Occipital lobe (tissue), 2 donors: ENCODE measurements around the gene DOCK2. TPM values are rescaled to one million over a fixed set of nuclear protein-coding genes. Genes with fewer than 3 reads are reported as not detected.

Experiments
- DNase-seq: peaks from one replicate; lab custom pipeline; 2025; lab: John Stamatoyannopoulos, UW
- total RNA-seq: library from RNA; depleted of rRNA; stranded (reverse); fragments of >200 nt; gene quantifications from one replicate; pipeline ENCODE4 v1.2.3, GENCODE V29; 2014

The DOCK2 gene
- total RNA-seq, 1 donor from 2014 or later, result 6.4 TPM

DNA sequence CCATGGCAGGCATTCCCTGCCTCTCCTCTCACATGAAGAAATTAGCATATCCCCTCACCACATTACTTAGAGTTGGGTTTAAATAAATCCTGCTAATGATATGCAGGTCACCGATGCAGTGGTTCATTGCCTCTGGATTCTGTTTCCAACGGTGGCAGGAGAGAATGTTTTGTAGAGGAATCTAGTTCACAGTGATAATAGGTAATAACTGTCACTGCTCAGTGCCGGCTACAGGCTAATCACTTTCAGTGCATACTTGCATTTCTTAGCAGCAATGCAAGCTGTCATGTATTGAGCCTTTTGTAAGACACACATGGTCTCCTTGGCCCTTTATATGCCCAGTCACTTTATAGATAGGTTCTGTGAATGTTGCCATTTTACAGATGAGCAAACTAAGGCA is 402.8 kb downstream of the DOCK2 start:
- no peak for DNase-seq

DNA sequence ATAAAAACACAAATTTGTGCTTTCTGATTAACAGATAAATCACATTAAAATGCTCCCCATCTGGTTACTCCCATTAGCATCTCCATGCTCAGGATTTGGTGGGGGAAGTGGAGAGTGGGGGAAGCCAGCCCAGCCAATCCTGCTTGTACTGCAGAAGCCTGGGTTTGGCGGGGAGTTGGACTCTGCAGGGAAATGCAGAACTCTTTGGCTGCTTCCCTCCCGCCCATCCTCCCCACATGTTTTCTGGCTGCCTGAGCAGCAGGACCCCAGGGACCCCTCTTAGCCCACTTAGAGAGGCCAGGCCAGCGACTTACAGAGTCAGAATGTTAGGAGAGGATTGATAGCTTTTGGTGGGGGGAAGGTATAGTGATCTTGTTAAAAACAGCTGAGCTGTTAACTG is 409.2 kb downstream of the DOCK2 start:
- DNase-seq, result no peak

DNA sequence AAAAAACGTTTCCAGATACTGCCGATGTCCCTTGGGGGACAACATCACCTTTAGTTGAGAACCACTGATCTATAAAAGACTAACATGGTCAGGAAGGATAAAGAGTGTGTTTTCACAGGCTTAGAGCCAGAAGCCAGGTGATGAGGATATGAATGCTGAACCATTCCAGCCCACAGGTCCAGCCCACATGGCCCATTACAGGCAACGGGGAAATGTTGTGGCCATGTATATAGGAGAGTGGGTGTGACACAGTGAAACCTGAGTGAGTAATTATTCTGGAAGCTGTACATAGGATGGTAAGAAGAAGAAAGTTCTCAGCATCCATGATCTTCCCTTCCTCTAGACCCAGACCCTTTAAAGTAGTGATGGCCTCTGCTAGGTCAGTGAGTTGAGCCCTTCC is 412.6 kb downstream of the DOCK2 start:
- no peak for DNase-seq

DNA sequence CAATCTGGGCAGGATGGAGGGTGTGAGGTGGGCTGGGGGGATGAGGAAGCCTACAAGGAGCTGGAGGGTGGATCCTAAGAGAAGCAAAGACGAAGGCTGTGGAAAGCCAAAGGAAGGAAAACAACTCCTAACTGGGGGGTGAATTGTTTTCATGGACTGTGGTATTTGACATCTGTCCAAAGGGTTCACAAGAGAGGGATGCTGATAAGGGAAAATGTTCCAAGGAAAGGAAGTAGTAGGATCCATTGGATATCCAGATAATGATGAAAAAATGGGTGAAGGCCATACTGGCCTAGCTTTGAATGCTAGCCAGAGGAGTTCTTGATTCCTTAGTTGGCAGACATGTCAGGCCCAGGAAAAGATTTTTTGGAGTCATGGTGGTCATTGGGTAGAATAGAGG is 416.8 kb downstream of the DOCK2 start:
- no peak for DNase-seq

DNA sequence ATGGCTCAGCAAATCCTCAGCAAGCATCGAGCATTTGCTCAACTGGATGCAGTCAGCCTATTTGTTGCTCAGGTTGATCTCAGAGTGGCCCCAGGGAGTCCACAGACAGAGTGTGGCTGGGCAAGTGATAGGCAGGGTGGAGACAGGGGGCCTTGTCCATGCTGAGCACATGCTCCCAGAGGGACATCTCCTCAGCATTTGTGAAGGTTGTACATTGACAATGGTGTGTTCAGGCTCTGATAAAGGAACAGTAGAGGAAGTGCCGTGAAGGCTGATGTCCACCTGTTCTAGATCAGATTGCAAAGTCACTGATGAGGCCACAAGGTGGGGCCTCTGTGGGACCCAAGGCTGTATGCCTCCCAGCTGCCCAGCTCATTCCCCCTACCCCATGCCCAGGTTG is 418.5 kb downstream of the DOCK2 start:
- no peak for DNase-seq

DNA sequence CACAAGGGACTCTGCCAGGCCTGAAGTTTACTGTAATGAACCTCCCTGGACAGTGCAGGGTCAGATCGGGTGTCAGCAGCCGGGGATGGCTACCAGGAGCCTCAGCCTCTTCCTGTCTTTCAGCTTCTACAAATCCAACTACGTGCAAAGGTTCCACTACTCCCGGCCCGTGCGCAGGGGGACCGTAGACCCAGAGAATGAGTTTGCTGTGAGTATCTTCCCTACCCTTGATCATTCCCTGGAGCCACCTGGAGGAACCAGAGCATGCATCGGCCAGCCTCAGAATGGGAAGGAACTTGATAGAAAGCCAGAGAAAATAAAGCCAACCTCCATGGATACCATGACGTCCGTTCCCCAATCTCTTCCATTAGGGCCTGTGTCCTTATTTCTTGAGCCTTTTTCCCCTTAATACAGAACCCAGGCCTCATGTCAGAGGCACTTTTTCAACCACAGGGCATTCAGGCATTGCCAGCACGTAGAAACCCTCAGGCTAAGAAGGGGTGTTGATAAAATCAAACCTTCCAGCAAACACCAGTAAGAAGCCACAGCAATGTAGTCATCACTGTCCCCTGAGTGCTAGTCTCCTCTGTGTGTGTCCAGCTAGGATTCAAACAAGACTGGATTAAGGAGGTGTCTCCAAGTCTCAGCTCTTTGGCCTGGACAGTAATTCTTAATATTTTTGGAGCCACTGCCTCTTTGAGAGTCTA is 419.6 kb downstream of the DOCK2 start:
- DNase-seq, result no peak

DNA sequence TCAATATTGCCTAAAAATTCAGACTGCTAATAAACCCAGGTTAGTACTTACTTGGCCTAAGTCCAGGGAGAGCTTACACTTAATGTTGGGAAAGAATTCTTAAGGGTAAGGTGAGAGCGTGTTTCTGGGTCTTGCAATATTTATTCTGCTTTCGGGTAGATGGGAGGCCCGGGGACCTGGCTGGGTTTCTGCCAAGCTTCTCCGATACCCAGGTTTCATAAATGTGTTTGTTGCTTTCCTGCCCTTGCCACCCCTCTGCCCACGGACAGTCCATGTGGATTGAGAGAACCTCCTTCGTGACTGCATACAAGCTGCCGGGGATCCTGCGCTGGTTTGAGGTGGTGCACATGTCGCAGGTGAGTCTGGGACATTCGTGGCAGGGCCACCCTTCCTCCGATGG is 420.2 kb downstream of the DOCK2 start:
- no peak for DNase-seq

DNA sequence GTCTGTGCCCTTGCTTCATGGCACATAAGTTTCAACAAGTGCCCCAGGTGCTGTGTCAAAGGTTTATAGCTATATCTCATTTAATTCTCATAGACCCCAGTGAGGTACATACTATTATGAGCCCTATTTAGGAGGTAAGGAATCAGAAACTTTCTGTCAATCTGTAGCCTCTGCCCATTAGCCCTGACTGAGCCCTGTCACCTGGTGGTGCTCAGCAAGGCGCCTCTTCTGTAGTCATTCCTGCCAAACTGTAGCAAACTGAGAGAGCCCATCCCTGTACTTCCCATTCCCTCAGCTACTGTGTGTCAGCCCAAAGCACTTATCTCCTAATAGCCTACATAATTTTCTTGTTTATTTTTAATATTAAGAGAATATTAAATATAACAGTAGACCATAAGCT is 422.1 kb downstream of the DOCK2 start:
- DNase-seq, result no peak

DNA sequence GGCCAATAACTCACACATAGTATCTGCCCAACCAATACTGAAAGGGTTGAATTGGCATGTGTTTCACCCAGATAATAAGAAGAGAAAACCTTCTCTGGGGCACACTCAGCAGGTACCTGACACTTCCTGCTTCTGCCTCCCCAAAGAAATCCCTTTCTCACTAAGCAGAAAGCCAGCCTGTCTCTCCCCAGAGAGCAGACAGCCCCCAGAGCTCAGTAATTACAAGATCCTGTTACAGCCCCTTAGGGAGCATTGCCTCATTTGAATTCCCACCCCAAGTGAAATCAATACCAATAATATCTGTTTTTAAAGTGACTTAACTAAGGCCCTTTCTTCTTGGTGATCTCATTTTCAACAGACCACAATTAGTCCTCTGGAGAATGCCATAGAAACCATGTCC is 430.1 kb downstream of the DOCK2 start:
- DNase-seq, result no peak

DNA sequence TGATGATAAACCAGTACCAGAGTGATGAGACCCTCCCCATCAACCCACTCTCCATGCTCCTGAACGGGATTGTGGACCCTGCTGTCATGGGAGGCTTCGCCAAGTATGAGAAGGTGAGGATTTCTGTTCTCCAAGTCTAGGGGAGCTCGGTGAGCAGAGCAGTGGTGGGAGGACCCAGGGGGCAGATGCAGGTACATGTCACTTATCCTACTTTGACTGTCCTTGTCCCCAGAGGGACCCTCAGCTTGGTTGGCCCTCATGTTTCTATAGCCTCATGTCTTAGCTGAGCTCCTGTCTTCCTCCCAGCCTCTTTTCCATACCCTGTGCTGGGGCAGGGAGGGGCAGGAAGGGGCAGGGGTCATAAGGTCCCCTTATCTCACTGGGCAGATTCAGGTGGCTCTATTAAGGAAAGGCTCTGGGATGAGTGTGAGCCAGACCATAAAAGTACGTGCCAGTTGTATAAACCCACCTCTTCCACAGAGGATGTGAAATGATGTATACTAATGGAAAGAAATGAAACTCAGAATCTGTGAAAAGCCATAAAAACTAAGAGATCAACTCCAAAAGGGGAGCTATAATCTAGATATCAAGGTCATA is 430.6 kb downstream of the DOCK2 start:
- no peak for DNase-seq

DNA sequence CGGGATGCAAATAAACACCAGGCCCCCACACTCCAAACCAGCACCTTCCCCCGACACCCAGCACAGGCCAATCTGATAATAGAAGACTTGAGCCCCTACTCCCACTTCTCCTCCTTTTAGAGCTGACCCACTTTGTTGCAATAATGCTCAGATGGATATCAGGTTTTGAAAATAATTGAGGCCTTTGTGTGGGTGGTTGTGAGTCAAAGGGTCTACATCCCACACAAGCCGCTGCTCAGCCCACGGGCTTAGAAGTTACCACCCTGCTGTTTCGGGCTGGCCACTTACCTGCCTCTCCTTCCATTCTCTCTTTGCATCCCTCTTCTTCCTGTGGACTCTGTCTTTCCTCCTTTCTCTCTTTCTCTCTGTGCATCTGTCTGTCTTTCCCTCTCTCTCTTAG is 432.4 kb downstream of the DOCK2 start:
- no peak for DNase-seq

DNA sequence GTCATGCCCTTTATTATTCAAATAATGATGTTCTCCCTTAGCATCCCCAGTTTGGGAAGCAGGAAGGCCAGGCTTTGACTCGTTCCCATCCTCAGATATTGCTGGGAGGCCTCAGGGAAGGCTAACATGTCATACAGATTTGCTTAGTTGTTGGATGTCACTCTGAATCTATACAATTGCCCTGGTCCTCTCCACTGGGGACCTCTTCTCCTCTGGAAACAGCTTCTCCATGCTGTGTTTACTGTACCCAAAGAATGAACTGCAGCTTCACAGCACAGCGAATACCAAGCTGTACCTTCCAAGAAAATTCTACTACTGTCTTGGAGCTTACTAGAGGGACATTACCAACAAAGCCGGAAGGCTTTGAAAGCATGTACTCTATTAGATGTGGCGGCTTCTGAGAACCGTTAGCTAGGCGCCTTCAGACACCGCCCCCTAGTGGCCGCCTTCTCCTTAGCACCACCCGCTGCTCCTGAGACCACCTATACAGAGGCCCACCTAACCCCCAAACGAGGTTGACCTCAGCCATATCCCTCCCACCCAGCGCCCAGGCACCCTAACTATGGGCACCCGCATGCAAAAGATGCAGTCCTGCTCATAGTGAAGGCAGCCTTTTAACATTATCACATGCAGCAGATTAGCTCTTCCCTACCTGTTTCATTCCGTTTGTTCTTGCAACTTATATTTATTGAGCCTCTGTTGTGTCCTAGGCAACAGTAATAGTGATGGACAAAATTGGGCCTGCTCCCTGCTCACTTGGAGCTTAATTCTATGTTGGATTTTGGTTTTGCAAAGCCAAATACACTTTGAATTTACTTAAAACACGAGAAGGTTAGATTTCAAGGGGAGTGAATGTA is 433.7 kb downstream of the DOCK2 start:
- no peak for DNase-seq

DNA sequence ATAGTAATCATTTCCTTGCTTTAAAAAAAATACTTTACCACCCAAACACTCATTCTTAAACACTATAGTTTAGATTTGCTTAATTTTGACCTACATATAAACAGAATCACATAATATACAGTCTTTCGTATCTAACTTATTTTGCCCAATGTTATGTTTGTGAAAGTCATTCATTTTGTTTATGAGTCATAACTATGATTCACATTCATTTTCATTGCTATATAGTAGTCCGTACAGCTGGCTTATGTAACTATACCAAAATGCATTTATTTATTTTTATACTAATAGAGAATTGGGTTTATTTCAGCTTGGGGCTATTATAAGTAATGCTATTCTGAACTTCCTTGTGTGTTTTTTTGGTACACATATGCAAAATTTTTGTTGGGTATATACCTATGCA is 434.7 kb downstream of the DOCK2 start:
- no peak for DNase-seq

DNA sequence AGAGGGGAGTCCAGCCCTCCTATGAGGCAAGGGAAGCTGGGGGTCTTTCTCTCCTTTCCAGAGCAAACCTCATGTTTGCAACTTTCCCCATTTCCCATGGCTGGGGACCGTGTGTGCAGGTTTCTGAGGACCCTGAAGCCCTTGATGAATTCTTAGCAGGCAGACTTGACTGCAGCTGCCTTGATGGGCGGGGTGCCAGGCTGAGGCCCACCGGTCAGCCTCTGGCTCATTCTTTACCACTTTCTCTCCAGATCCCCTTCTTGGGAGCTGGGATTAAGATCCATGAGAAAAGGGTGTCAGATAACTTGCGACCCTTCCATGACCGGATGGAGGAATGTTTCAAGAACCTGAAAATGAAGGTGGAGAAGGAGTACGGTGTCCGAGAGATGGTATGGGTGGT is 438.6 kb downstream of the DOCK2 start:
- DNase-seq, result no peak

DNA sequence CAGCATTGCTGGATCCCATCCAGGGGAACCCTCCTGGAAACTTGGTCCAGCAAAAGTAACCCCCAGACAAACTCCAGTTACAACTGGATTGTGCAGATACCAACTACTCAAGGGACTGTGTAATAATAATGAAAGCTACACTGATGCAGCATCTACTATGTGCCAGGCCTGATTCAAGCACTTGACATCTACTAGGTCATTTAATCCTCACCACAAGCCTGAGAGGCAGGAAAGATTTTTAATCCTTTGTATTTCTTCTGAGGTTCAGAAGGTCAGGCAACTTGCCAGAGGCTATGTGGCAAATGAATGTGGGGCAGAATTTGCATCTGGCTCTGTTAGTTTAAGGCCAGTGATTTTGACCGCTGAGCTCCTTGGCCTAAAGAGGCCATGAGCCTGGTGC is 439.1 kb downstream of the DOCK2 start:
- DNase-seq, result no peak

DNA sequence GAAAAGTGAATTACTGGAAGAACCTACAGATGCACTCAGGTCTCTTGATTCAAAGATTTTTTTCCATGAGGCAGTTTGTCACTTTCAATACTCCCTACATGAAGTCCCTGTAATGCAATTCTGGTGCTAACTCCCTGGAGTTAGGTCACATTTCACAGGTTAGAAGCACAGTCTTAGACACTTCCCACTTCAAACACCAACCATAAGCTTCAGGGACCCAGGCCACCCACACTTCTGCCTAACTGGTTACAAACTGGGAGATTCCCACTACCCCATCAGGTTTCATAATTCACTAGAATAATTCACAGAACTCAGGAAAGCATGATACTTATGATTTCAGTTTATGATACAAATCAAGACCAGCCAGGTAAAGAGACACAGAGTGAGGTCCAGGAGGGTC is 439.7 kb downstream of the DOCK2 start:
- no peak for DNase-seq

DNA sequence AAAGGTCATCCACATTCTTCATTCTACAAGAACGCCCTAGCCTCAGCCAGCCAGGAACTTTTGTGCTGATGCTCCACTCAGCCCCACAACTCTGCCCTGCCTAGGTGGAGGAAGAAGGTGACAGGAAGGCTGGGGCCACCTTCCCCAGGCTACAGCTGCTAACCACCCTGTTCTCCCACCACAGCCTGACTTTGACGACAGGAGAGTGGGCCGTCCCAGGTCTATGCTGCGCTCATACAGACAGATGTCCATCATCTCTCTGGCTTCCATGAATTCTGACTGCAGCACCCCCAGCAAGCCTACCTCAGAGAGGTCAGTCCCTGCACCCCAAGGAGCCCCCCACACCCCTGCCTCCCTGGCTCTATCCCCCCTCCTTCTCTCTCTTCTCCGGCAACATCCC is 440.5 kb downstream of the DOCK2 start:
- no peak for DNase-seq

DNA sequence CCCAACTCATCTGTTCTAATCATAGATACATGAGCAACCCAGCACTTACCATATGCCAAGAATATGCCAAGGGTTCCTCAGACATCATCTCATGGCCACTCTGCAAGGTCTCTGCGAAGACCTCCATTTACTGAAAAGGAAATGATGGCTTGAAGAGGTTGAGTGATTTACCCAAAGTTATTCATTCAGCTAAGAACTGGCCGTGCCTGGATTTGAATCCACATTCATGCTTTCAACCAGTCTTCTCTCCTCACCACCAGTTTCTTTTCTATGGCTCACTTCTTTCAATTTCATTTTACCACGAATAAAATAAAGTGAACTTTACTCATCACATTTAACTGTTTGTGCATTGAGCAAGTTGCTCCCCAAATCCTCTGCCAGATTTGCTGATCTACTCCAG is 441.4 kb downstream of the DOCK2 start:
- no peak for DNase-seq

DNA sequence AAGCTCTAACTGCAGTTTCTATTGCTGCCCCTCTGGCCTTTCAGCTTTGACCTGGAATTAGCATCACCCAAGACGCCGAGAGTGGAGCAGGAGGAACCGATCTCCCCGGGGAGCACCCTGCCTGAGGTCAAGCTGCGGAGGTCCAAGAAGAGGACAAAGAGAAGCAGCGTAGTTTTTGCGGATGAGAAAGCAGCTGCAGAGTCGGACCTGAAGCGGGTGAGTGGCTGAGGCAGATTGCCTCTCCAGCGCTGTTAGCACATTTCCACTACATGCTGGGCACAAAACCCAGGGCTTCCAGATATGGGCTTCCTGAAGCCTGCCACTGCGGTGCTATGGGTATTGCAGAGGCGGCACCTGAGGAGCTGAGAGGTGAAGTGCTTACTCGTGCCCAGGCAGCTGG is 441.9 kb downstream of the DOCK2 start:
- no peak for DNase-seq

DNA sequence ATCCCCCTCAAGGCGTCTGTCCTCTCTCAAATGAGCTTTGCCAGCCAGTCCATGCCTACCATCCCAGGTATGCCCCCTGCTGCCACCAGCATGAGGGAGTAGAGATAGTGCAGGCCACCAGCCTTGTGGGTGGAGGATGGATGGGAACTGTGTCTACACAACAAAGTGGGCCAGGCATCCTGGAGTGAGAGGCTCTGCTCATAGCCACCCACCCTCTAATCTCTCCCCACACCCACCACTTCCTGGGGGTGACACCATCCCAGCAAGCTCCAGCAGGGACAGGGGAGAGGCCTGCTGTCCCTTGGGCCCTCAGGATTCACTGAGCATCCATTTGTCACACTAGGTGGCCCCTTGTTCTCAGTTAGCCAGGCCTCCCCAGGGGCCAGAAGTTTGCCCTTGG is 443.1 kb downstream of the DOCK2 start:
- DNase-seq, result no peak

DNA sequence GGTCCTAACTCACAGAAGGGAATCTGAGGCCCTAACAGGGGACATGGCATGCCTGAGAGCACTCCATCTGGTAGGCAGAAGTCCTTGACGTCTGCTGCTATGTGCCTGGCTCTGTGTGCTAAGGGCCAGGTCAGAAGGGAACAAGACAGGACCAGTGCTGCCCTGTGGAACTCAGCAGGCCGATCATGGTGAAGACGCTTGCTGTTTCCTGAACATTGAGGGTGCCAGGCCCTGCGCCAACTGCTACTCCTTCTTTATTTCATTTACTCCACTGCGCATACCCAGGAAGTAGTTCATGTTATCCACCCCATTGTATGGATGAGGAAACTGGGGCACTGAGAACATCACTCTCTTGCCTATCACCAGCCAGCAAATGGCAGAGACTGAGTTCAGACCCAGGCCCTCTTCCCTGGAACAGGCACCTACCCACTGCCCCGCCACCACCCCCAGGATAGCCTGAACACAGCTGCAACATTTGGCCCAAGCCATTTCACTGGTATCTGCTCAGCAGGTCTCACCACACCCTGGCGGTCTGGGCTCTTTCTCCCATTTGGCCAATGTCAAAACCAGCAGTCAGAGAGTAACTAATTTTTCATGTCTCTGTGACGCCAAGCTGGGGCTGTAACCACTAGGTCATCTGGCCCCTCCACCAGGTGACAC is 443.8 kb downstream of the DOCK2 start:
- DNase-seq, result no peak

DNA sequence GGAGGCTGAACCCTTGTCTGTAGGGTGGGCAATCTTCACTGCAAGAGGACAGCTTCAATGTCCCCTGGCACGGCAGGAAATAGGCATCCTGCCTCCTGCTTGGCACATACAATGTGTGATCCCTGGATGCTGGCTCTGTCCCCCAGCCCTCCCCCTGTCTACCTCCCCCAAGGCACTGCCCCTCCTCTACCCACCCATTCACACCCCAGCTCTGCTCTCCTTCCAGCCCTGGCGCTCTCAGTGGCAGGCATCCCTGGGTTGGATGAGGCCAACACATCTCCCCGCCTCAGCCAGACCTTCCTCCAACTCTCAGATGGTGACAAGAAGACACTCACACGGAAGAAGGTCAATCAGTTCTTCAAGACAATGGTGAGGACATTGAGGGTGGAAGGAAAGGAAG is 444.5 kb downstream of the DOCK2 start:
- no peak for DNase-seq
